Thoracic aorta (tissue), 2 donors: ENCODE results near the gene ARID3A. TPM values are rescaled to one million over a fixed set of nuclear protein-coding genes. Genes with fewer than 3 reads are reported as not detected.

Experiments used
- ATAC-seq: fragments of 150-250 bp; one replicate; pipeline ENCODE4 v1.8.0; 2017; ENCODE audit warnings: low read depth; ENCODE audit not compliant: insufficient number of reproducible peaks, low FRiP score
- DNase-seq: peaks from one replicate; pipeline ENCODE4 v3.0.0-alpha.2; 2020; ENCODE audit warnings: low spot score
- H3K27ac ChIP-seq, 2 donors: fragments of 200-600 bp; sonication (generic); 1 replicate in 1 of 2; 2 replicates in 1 of 2; pipeline ENCODE4 v1.5.1; 2016; ENCODE audit warnings: mild to moderate bottlenecking in 2 of 2, moderate library complexity in 2 of 2
- H3K27me3 ChIP-seq: fragments of 200-600 bp; sonication (generic); replicated peaks from 2 replicates; pipeline ENCODE4 v1.6.0; 2016; ENCODE audit warnings: mild to moderate bottlenecking; ENCODE audit not compliant: insufficient read depth
- H3K36me3 ChIP-seq: fragments of 200-600 bp; sonication (generic); one replicate; pipeline ENCODE4 v1.5.1; 2016
- H3K4me1 ChIP-seq, 2 donors: fragments of 200-600 bp; sonication (generic); 1 replicate in 1 of 2; 2 replicates in 1 of 2; pipeline versions ENCODE4 v1.5.1 to v1.6.0; 2016; ENCODE audit warnings: low read depth in 2 of 2, mild to moderate bottlenecking in 1 of 2; ENCODE audit not compliant: control insufficient read depth in 1 of 2
- H3K4me3 ChIP-seq: fragments of 200-600 bp; sonication (generic); 2 replicates; pipeline ENCODE4 v1.5.1; 2016; ENCODE audit warnings: mild to moderate bottlenecking
- H3K9me3 ChIP-seq: fragments of 200-600 bp; sonication (generic); 2 replicates; pipeline ENCODE4 v1.5.1; 2016
- CTCF ChIP-seq: fragments of 200-600 bp; sonication (generic); IDR thresholded peaks from one replicate; pipeline ENCODE4 v1.5.1; 2019; ENCODE audit warnings: antibody characterized with exemption
- total RNA-seq, 2 donors: library from RNA; depleted of rRNA; stranded (reverse); fragments of >200 nt; gene quantifications; one replicate each; pipeline versions ENCODE4 v1.1.0 to v1.2.3, GENCODE V29; 2016

The ARID3A gene
- total RNA-seq, 2 donors from 2014 or later, result 3.3 to 11.2 TPM

- H3K9me3 ChIP-seq, result no peaks in the 10 kb centered on the region
- H3K36me3 ChIP-seq, result peaks cover 6% of the 10 kb centered on the region
- H3K4me1 ChIP-seq, result peaks cover 10 to 15% of the 10 kb centered on the region in 2 donors
- no peaks in the 10 kb centered on the region for H3K27me3 ChIP-seq
- no peak for TF ChIP-seq CTCF
- DNase-seq (no peak), ATAC-seq (no peak)
- H3K27ac ChIP-seq, result no peak overlapping the region
- no peak overlapping the region for H3K4me3 ChIP-seq
Observed at GRCh38 chr19:988081-988480, 62.2 kb downstream of the ARID3A start.

GRCh38 chr19:988510-988909, 62.7 kb downstream of the ARID3A start:
- Histone ChIP-seq H3K27ac (no peak overlapping the region), H3K4me1 (peaks cover 10 to 11% of the 10 kb centered on the region in 2 donors), H3K36me3 (peaks cover 6% of the 10 kb centered on the region), H3K27me3 (no peaks in the 10 kb centered on the region), H3K4me3 (no peak overlapping the region), H3K9me3 (no peaks in the 10 kb centered on the region)
- ATAC-seq (no peak), DNase-seq (no peak)
- TF ChIP-seq CTCF, result no peak

DNA sequence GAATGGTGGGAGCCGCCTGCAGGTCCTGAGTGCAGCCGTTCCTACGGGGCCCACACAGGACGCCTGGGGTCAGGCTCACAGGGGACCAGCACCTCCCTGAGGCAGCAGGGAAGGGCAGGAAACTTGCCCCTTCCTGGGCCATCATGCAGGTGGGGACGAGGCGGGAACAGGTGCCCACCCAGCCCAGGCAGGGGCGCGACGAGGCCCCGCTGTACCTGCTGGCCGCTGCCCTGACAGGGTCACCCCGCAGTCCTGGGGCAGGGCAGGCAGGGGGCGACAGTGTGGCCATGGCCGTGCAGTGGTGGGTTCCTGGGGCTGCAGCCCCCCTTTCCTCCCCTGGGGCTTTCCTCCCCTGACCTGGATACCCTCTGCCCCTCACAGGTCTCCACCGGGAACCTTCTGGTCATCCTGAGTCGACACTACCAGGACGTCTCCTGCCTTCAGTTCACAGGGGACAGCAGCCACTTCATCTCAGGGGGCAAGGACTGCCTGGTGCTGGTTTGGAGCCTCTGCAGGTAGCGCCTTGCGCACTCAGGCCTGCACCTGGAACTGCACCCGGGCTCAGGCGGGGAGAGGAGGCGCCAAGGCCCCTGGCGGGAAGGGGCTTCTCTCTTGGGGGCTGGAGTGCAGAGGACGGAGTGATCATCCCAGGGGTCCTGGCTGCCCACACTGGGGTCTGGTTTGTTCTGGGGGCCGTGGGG, 63.7 kb downstream of the ARID3A start:
- TF ChIP-seq CTCF, result no peak
- H3K36me3 ChIP-seq, result peaks cover 12% of the 10 kb centered on the region
- ATAC-seq (no peak), DNase-seq (no peak)
- peaks cover 5 to 6% of the 10 kb centered on the region in 2 donors for H3K4me1 ChIP-seq
- no peak overlapping the region for H3K27ac ChIP-seq
- no peaks in the 10 kb centered on the region for H3K9me3 ChIP-seq
- H3K4me3 ChIP-seq, result no peak overlapping the region
- no peaks in the 10 kb centered on the region for H3K27me3 ChIP-seq

DNA sequence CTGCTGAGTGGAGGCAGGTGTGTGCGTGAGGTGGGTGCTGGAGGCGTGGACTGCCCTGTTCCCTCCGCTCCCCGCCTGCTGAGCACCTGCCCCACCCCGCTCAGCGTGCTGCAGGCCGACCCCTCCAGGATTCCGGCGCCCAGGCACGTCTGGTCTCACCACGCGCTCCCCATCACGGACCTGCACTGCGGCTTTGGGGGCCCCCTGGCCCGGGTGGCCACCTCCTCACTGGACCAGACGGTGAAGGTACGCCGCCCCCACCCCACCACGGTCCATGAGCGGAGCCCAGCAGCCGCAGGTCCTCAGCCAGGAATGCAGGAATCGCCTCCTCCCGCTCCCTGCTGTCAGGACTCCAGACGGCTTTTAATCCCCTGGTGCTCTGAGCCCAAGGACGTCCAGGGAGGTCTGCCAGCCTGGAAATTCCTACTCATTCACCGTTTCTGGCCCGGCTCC, 64.3 kb downstream of the ARID3A start:
- H3K27ac ChIP-seq, result no peak overlapping the region
- no peak for TF ChIP-seq CTCF
- H3K4me3 ChIP-seq, result no peak overlapping the region
- no peaks in the 10 kb centered on the region for H3K9me3 ChIP-seq
- H3K4me1 ChIP-seq, result peaks cover under 1% of the 10 kb centered on the region in 2 donors
- no peaks in the 10 kb centered on the region for H3K27me3 ChIP-seq
- no peak for ATAC-seq
- H3K36me3 ChIP-seq, result peaks cover 14% of the 10 kb centered on the region
- DNase-seq, result no peak

DNA sequence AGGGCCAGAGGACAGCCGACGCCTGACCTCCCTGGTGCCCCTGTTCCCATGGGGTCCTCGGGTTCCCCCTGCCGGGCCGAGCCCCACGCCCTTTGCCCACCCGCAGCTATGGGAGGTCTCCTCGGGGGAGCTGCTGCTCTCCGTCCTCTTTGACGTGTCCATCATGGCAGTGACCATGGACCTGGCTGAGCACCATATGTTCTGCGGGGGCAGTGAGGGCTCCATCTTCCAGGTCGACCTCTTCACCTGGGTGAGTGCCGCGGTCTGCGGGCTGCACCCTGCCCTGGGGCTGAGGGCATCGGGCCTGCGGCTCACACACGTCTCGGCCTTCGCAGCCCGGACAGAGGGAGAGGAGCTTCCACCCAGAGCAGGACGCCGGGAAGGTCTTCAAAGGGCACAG, 64.9 kb downstream of the ARID3A start:
- H3K4me3 ChIP-seq, result no peak overlapping the region
- H3K9me3 ChIP-seq, result no peaks in the 10 kb centered on the region
- H3K36me3 ChIP-seq, result peaks cover 14% of the 10 kb centered on the region
- DNase-seq (no peak), ATAC-seq (no peak)
- H3K27me3 ChIP-seq, result no peaks in the 10 kb centered on the region
- H3K27ac ChIP-seq, result no peak overlapping the region
- TF ChIP-seq CTCF, result no peak
- no peaks in the 10 kb centered on the region for H3K4me1 ChIP-seq
